Measurements from ENCODE around the gene PFDN4.

- TF ChIP-seq POLR2A (IDR thresholded peaks at IDR 0.05): no peak
- no peak for TF ChIP-seq CTCF (IDR thresholded peaks at IDR 0.05)
Observed at GRCh38 chr20:54237116-54237943, 29.4 kb downstream of the PFDN4 start.
